Ishikawa (cell line): ENCODE results near the gene MYO1A.

Source experiments
- EP300 ChIP-seq: IDR thresholded peaks from 2 replicates; pipeline ENCODE4 v1.6.1; 2012; ENCODE audit warnings: borderline replicate concordance
- FOXM1 ChIP-seq: IDR thresholded peaks from 2 replicates; pipeline ENCODE4 v1.6.1; 2012; ENCODE audit warnings: low read depth, borderline replicate concordance
- MAX ChIP-seq: IDR thresholded peaks from 2 replicates; pipeline ENCODE4 v1.6.1; 2012
- RAD21 ChIP-seq: IDR thresholded peaks from 2 replicates; pipeline ENCODE4 v1.6.1; 2012; ENCODE audit warnings: low read depth
- TAF1 ChIP-seq: IDR thresholded peaks from 2 replicates; pipeline ENCODE4 v1.6.1; 2012; ENCODE audit warnings: low read depth, mild to moderate bottlenecking
- TCF12 ChIP-seq: IDR thresholded peaks from 2 replicates; pipeline ENCODE4 v1.6.1; 2012; ENCODE audit warnings: low read depth

GRCh38 chr12:57069523-57069922, 19.6 kb upstream of the MYO1A start:
- TF ChIP-seq MAX: no peak
- TF ChIP-seq TAF1: no peak
- TF ChIP-seq EP300: no peak
- no peak for TF ChIP-seq FOXM1
- no peak for TF ChIP-seq TCF12
- peak; percentile 94 for TF ChIP-seq RAD21
